GM19193 (cell line): ENCODE data around the gene NGEF.

Source experiments
- POLR2A ChIP-seq: IDR thresholded peaks from 4 replicates; pipeline ENCODE4 v1.6.1; 2011; ENCODE audit not compliant: insufficient read depth, insufficient read length; ENCODE audit errors: extremely low read depth

The NGEF gene

DNA sequence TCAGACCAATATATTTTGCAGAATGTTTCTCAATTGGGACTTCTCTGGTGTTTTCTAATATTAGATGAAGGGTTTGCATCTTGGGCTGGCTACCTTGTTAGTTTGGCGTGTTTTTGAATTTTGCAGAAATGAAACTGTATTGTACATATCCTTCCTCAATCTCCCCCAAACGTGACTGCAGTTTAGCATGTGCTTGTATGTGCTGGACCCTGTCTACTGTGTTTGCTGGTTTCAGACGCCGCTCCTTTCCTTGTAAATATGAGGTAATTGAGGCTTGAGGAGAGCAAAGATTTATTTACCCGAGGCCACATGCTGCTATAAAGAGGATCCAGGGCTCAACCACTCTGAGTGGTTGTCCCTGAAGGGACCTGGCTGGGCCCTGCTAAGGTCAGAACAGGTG lies 57.2 kb downstream of the NGEF start:
- TF ChIP-seq POLR2A: no peak

DNA sequence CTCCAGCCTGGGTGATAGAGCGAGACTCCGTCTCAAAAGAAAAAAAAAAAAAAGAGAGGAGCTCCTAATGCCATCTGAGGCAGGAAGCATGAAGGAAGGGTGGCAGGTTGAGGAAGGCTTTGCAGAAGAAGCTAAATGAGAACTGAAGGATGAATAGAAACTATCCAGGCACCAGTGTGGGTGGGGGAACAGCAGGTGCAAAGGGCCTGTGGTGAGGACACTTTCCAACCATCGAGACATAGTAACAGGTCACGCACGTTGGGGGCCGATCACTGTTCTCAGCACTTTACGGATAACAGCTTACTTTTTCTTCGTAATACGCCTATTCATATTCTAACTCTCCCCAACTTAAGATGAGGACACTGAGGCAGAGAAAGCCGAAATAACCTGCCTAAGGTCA lies 58.4 kb downstream of the NGEF start:
- no peak for TF ChIP-seq POLR2A

GRCh38 chr2:232951891-232952290 lies 61.2 kb downstream of the NGEF start:
- TF ChIP-seq POLR2A: no peak

GRCh38 chr2:232951181-232951580 lies 61.9 kb downstream of the NGEF start:
- no peak for TF ChIP-seq POLR2A

GRCh38 chr2:232950751-232951150 lies 62.3 kb downstream of the NGEF start:
- no peak for TF ChIP-seq POLR2A

- no peak for TF ChIP-seq POLR2A
Measured at GRCh38 chr2:232949016-232949415, 64.0 kb downstream of the NGEF start.

- TF ChIP-seq POLR2A: no peak
Measured at GRCh38 chr2:232942831-232943230, 70.2 kb downstream of the NGEF start.

DNA sequence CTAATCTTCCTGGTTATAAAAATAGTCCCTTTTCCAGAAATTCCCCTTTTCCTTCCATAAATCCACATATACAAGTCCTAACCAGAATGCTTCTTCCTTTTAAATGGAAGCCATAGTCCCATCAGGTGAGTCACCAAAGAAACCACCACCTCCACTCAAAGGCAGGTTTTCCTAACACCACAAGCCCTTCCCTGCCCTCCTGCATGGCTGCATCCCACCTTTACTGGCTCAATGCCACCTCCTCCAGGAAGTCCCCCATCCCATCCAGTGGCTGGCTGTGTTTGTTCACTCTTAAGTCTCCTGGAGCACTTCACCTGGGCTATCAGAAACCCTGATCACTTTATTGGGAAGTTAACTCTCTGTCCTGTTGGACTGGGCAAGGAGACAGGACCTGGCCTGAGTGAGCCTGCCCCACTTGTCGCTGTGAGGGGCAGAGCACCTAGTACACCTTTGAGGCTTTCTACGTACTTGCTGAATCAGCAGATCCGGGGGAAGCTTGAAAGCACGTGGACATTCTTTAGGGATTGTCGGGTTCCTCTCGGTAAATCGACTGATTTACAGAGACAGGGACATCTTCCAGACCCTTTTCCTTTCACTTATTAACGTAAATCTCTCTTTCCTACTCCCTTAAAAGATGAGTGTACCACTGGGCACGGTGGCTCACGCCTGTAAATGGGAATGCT lies 71.0 kb downstream of the NGEF start:
- TF ChIP-seq POLR2A: no peak

DNA sequence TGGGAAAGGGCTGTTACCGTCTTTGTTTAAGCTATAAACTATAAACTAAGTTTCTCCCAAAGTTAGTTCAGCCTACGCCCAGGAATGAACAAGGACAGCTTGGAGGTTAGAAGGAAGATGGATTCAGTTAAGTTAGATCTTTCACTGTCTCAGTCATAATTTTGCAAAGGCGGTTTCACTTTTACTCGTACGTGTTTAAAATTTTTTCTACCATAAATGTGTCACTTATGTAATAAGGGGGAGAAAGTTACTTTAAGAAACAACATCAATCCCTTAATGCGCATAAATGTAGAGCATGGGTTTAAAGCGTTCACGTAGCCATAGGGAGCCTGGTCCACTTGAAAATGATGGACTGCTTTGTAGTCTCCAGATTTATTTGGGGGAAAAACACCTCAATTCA lies 71.7 kb downstream of the NGEF start:
- no peak for TF ChIP-seq POLR2A

- no peak for TF ChIP-seq POLR2A
Measured at GRCh38 chr2:232940724-232941123, 72.3 kb downstream of the NGEF start.

- TF ChIP-seq POLR2A: no peak
Measured at GRCh38 chr2:232937278-232937906, 75.7 kb downstream of the NGEF start.

GRCh38 chr2:232931636-232932035 lies 81.4 kb downstream of the NGEF start:
- no peak for TF ChIP-seq POLR2A

DNA sequence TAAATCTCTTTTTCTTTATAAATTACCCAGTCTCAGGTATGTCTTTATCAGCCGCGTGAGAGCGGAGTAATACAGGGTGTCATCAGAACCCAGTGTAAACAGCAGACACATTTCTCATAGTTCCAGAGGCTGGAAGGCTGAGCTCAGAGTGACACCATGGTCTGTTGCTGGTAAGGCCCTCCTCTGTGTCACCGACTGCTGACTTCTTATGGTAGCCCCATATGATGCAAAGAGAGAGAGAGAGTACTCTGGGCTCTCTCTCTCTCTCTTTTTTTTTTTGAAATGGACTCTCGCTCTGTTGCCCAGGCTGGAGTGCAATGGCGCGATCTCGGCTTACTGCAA lies 83.0 kb downstream of the NGEF start:
- TF ChIP-seq POLR2A: no peak

DNA sequence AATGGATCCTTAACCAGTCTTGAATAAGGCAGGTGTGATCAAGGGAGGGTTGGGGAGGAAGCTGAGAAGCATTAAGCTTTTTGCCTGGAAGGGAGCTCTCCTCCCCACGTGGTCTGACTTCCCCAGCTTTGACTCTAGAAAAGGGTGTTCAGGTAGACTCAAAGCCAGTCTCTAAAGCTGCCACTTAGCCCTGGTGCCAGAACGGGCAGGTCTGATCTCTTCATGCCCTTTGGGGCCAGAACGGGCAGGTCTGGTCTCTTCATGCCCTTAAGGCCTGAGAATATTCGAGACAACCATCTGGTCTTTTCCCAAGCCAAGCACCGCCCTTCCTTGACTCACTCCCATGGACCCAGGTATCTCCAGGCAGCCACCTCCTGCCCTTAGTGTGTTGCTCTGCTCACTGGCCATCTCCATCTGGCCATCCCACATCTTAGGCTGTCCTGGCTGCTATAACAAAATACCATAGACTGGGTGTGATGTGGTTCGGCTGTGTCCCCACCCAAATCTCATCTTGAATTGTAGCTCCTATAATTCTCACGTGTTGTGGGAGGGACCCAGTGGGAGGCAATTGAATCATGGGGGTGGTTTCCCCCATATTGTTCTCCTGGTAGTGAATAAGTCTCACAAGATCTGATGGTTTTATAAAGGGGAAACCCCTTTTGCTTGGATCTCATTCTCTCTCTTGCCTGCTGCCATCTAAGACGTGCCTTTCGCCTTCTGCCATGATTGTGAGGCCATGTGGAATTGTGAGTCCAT lies 83.6 kb downstream of the NGEF start:
- TF ChIP-seq POLR2A: no peak

- TF ChIP-seq POLR2A: no peak
Measured at GRCh38 chr2:232928551-232929302, 84.3 kb downstream of the NGEF start.
